C4-2B (cell line): ENCODE results near the gene DHRS2.
A peak's percentile ranks its signal among the peaks of the same experiment; 100 is the strongest.
"Not testable (repeated sequence)": the region's sequence is repeated elsewhere in the genome, so short reads cannot be mapped to it uniquely, and the experiment has no call there.

ENCODE experiments used
- H3K27ac ChIP-seq: fragments of 450-650 bp; 2 replicates; pipeline ENCODE4 v1.5.1; 2017
- ZFX ChIP-seq: fragments of 450-650 bp; IDR thresholded peaks from 2 replicates; pipeline ENCODE4 v1.6.1; 2017
- TF ChIP-seq, protein P1 (sequence below): fragments of 450-650 bp; conservative IDR thresholded peaks from 2 replicates; pipeline ENCODE4 v1.5.1; 2017; ENCODE audit warnings: mild to moderate bottlenecking

The DHRS2 gene

GRCh38 chr14:23633160-23633701, 2.9 kb upstream of the DHRS2 start:
- no peak overlapping the region for H3K27ac ChIP-seq
- TF ChIP-seq, protein P1, sequence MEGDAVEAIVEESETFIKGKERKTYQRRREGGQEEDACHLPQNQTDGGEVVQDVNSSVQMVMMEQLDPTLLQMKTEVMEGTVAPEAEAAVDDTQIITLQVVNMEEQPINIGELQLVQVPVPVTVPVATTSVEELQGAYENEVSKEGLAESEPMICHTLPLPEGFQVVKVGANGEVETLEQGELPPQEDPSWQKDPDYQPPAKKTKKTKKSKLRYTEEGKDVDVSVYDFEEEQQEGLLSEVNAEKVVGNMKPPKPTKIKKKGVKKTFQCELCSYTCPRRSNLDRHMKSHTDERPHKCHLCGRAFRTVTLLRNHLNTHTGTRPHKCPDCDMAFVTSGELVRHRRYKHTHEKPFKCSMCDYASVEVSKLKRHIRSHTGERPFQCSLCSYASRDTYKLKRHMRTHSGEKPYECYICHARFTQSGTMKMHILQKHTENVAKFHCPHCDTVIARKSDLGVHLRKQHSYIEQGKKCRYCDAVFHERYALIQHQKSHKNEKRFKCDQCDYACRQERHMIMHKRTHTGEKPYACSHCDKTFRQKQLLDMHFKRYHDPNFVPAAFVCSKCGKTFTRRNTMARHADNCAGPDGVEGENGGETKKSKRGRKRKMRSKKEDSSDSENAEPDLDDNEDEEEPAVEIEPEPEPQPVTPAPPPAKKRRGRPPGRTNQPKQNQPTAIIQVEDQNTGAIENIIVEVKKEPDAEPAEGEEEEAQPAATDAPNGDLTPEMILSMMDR: no peak
- no peak for TF ChIP-seq ZFX

DNA sequence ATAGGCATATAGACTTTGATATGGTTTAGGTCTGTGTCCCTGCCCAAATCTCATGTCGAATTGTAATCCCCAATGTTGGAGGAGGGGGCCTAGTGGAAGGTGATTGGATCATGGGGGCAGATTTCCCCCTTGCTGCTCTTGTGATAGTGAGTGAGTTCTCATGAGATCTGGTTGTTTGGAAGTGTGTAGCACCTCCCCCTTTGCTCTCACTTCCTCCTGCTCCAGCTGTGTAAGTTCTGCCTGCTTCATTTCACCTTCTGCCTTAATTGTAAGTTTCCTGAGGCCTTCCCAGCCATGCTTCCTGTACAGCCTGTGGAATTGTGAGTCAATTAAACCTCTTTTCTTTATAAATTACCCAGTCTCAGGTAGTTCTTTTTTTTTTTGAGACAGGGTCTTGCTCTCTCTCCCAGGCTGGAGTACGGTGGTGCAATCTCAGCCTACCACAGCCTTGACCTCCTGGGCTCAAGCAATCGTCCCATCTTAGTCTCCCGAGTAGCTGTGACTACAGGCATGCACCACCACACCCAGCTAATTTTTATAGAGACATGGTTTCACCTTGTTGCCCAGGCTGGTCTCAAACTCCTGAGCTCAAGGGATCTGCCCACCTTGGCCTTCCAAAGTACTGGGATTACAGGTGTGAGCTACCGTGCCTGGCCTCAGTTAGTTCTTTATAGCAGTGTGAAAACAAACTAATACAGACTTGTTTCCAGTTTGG, 1.3 kb upstream of the DHRS2 start:
- H3K27ac ChIP-seq: not testable (repeated sequence)

GRCh38 chr14:23637312-23637654, 1.1 kb downstream of the DHRS2 start:
- not testable (repeated sequence) for H3K27ac ChIP-seq

GRCh38 chr14:23637655-23638413, 1.7 kb downstream of the DHRS2 start:
- not testable (repeated sequence) for H3K27ac ChIP-seq

GRCh38 chr14:23638414-23639047, 2.4 kb downstream of the DHRS2 start:
- no peak for TF ChIP-seq ZFX
- H3K27ac ChIP-seq: no peak overlapping the region

DNA sequence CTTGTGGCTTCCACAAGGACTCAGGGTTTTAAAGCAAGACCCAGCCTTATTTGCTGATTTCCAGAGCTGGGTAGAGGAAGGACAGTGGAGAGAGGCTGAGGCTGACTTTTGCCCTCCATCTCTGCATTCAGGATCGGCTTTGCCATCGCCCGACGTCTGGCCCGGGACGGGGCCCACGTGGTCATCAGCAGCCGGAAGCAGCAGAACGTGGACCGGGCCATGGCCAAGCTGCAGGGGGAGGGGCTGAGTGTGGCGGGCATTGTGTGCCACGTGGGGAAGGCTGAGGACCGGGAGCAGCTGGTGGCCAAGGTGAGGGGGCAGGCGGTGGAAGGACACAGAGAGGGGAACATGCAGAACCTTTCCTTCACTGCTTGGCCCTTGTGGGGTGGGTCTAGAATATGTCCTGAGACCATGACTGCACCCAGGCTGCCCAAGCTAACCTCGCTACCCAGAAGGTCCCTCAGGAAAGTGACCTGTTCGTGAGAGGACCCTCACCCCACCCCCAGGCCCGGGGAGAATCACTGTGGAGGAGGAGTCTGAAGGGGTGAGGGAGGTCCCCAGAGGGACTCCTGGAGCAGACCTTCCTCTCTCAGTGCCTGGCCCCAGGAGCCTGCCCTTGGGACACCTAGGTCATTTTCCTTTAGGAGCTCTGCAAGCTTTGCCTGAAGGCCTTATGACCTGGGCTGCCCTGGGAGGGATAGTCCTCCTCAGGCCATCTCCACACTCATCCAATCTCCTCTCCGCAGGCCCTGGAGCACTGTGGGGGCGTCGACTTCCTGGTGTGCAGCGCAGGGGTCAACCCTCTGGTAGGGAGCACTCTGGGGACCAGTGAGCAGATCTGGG, 3.1 kb downstream of the DHRS2 start:
- H3K27ac ChIP-seq: peak overlapping the region; percentile 40; the same call in 1 of the 2 replicates
- TF ChIP-seq ZFX: no peak
- TF ChIP-seq, protein P1: no peak

DNA sequence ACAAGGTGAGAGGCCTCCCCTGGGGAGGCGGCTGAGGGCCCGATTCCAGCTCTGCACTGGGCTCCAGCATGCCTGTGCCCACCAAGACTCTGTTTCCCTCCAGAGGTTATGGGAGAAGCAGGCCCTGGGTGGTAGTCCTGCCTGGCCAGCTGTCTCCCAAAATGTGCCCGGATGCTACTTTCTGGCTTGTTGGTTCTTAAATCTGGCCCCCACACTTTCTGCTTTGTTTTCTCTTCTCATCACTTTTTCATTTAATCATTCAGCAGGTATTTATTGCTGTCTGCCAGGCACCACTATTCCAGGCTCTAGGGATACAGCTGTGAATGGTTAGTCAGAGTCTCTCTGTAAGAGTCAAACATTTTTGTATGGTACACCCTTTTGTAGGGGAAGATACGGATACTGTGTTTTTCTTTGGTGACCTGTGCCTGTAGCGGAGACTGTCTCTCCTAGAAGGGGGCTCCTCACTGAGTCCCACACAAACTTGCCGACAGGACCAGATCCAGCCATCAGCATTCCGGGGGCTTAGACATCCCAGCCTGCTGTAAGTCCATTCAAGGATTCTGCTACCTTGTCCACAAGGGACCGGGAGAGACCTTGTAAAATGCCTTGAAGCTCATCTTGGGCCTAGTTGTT, 3.8 kb downstream of the DHRS2 start:
- H3K27ac ChIP-seq: peak overlapping the region; percentile 40
- no peak for TF ChIP-seq ZFX
- TF ChIP-seq, protein P1: no peak

GRCh38 chr14:23640524-23641141, 4.5 kb downstream of the DHRS2 start:
- TF ChIP-seq, protein P1: no peak
- TF ChIP-seq ZFX: no peak
- peak overlapping the region; percentile 40 for H3K27ac ChIP-seq
